ENCODE measurements around the gene SAP30.
A peak's percentile ranks its signal among the peaks of the same experiment; 100 is the strongest.

Gene SAP30

GRCh38 chr4:173370477-173371291, at the start of gene SAP30:
Gene SAP30 (plus strand): TSS chr4:173370954. CDS start chr4:173371183, 229 bp downstream.
- DNase-seq (ENCODE audit: low read depth in 1 of 2, low spot score in 1 of 2), result peak; percentile 91 to 96

GRCh38 chr4:173325007-173325736, 45.6 kb upstream of the SAP30 start:
- DNase-seq (ENCODE audit: low read depth in 1 of 2, low spot score in 1 of 2), result no peak

- DNase-seq (ENCODE audit: low read depth in 1 of 2, low spot score in 1 of 2), result no peak
Observed at GRCh38 chr4:173328236-173328901, 42.4 kb upstream of the SAP30 start.

GRCh38 chr4:173330590-173330989, 40.2 kb upstream of the SAP30 start:
- no peak for DNase-seq (ENCODE audit: low read depth in 1 of 2, low spot score in 1 of 2)

- no peak for DNase-seq (ENCODE audit: low read depth in 1 of 2, low spot score in 1 of 2)
Observed at GRCh38 chr4:173332021-173332487, 38.7 kb upstream of the SAP30 start.

- no peak for DNase-seq (ENCODE audit: low read depth in 1 of 2, low spot score in 1 of 2)
Observed at GRCh38 chr4:173332963-173333657, 37.6 kb upstream of the SAP30 start.

GRCh38 chr4:173333658-173334084, 37.1 kb upstream of the SAP30 start:
- peak; percentile 11 to 23 for DNase-seq (ENCODE audit: low read depth in 1 of 2, low spot score in 1 of 2)

- DNase-seq (ENCODE audit: low read depth in 1 of 2, low spot score in 1 of 2), result peak; percentile 98
Observed at GRCh38 chr4:173334085-173334890, 36.5 kb upstream of the SAP30 start, which contains the start of gene HMGB2. Gene HMGB2 (minus strand): TSS chr4:173334358. CDS start chr4:173333649, 709 bp downstream.

GRCh38 chr4:173334891-173335752, 35.6 kb upstream of the SAP30 start:
- peak; percentile 2 to 9 for DNase-seq (ENCODE audit: low read depth in 1 of 2, low spot score in 1 of 2)

GRCh38 chr4:173337463-173337862, 33.3 kb upstream of the SAP30 start:
- DNase-seq (ENCODE audit: low read depth in 1 of 2, low spot score in 1 of 2), result no peak

- no peak for DNase-seq (ENCODE audit: low read depth in 1 of 2, low spot score in 1 of 2)
Observed at GRCh38 chr4:173343832-173344397, 26.8 kb upstream of the SAP30 start.

- DNase-seq (ENCODE audit: low read depth in 1 of 2, low spot score in 1 of 2), result no peak
Observed at GRCh38 chr4:173345648-173346047, 25.1 kb upstream of the SAP30 start.

GRCh38 chr4:173346074-173346473, 24.7 kb upstream of the SAP30 start:
- DNase-seq (ENCODE audit: low read depth in 1 of 2, low spot score in 1 of 2), result no peak

GRCh38 chr4:173347467-173347866, 23.3 kb upstream of the SAP30 start:
- DNase-seq (ENCODE audit: low read depth in 1 of 2, low spot score in 1 of 2), result no peak

- no peak for DNase-seq (ENCODE audit: low read depth in 1 of 2, low spot score in 1 of 2)
Observed at GRCh38 chr4:173357939-173358338, 12.8 kb upstream of the SAP30 start.

GRCh38 chr4:173360587-173361221, 10.1 kb upstream of the SAP30 start:
- DNase-seq (ENCODE audit: low read depth in 1 of 2, low spot score in 1 of 2), result no peak

GRCh38 chr4:173362666-173363065, 8.1 kb upstream of the SAP30 start:
- DNase-seq (ENCODE audit: low read depth in 1 of 2, low spot score in 1 of 2), result no peak

- DNase-seq (ENCODE audit: low read depth in 1 of 2, low spot score in 1 of 2), result no peak
Observed at GRCh38 chr4:173365359-173365996, 5.3 kb upstream of the SAP30 start.

All from stimulated activated CD4-positive, alpha-beta T cell treated with anti-CD3 and anti-CD28 coated beads, Interleukin-15, amount 100 ng/mL, for 1 hour (primary cell).